Esophagus squamous epithelium (tissue), 5 donors: ENCODE results near the gene HHIPL1. TPM values are rescaled to one million over a fixed set of nuclear protein-coding genes. Genes with fewer than 3 reads are reported as not detected.

ENCODE experiments used
- DNase-seq: peaks from one replicate; lab custom pipeline; 2025; lab: John Stamatoyannopoulos, UW
- H3K27ac ChIP-seq, 4 donors: fragments of 200-600 bp; sonication (generic); one replicate each; pipeline ENCODE4 v1.5.1; 2016 to 2019; ENCODE audit warnings: mild to moderate bottlenecking in 1 of 4
- H3K27me3 ChIP-seq, 4 donors: fragments of 200-600 bp; sonication (generic); 1 replicate in 3 of 4; 2 replicates in 1 of 4; pipeline versions ENCODE4 v1.5.1 to v1.6.0; 2017 to 2021; ENCODE audit warnings: antibody characterized with exemption in 1 of 4
- H3K36me3 ChIP-seq, 3 donors: fragments of 200-600 bp; sonication (generic); one replicate each; pipeline ENCODE4 v1.5.1; 2016 to 2019
- H3K4me1 ChIP-seq, 3 donors: fragments of 200-600 bp; sonication (generic); one replicate each; pipeline ENCODE4 v1.5.1; 2017 to 2019
- H3K4me3 ChIP-seq, 4 donors: fragments of 200-600 bp; sonication (generic); 1 replicate in 3 of 4; 2 replicates in 1 of 4; pipeline ENCODE4 v1.5.1; 2016 to 2019; ENCODE audit warnings: mild to moderate bottlenecking in 2 of 4, moderate library complexity in 1 of 4
- H3K9me3 ChIP-seq, 3 donors: fragments of 200-600 bp; sonication (generic); one replicate each; pipeline ENCODE4 v1.5.1; 2016 to 2019
- POLR2A ChIP-seq, 4 donors: fragments of 450-650 bp; IDR thresholded peaks; one replicate each; pipeline ENCODE4 v1.6.1; 2017; ENCODE audit warnings: antibody characterized with exemption in 4 of 4, mild to moderate bottlenecking in 4 of 4, moderate library complexity in 3 of 4
- WGBS, 2 donors: methylation state at CpG; one replicate each; pipeline ENCODE4 v1.1.5; 2018; 5-methylcytosine and 5-hydroxymethylcytosine counted together
- intact Hi-C: fragments of 100-400 bp; cut with DNase I; formaldehyde crosslinking; loops from one replicate; pipeline ENCODE4 v1.15.0; 2022
- total RNA-seq, 4 donors: library from RNA; depleted of rRNA; stranded (reverse); fragments of >200 nt; gene quantifications; one replicate each; pipeline ENCODE4 v1.1.0, GENCODE V29; 2016
- TF ChIP-seq, protein P1 (sequence below), 6 experiments: fragments of 450-650 bp in 4 of 6; fragments of 200-600 bp in 2 of 6; sonication (generic) in 2 of 6; IDR thresholded peaks; one replicate each; pipeline ENCODE4 v1.5.1; 2016 to 2019; ENCODE audit warnings: antibody characterized with exemption in 6 of 6, mild to moderate bottlenecking in 4 of 6, moderate library complexity in 4 of 6
- donor health status: DM: yes; HTN: yes; CAD: no.

HHIPL1 gene
- total RNA-seq, 4 donors from 2014 or later: 0.22 to 1.3 (median 0.59) TPM; not detected in 1

DNA sequence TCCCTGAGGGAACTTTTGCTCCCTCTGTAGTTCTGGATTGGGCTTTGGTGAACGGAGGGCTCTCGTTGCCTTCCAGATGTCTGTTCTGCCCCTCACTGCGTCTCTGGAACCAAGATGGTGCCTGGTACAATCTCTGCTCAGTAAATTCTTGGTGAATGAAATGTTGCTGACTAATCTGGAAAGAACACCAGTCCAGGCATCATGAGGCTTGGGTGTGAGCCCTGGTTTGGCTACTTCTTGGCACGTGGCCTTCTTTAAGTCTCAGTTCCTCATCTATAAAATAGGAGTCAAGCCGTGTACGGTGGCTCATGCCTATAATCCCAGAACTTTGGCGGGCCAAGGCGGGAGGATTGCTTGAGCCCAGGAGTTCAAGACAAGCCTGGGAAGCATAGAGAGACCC is 4.3 kb downstream of the HHIPL1 start:
- Histone ChIP-seq H3K27ac (no peak overlapping the region), H3K4me1 (peaks cover 0 to 22% (median 0%) of the 10 kb centered on the region in 3 donors), H3K4me3 (no peak overlapping the region), H3K36me3 (no peaks in the 10 kb centered on the region), H3K9me3 (no peaks in the 10 kb centered on the region), H3K27me3 (peaks cover 0 to 32% (median 0%) of the 10 kb centered on the region in 4 donors)
- WGBS, 2 donors: 66 to 78% methylated on average over 4 to 8 of the region's 8 CpGs
- DNase-seq: no peak
- TF ChIP-seq, protein P1, sequence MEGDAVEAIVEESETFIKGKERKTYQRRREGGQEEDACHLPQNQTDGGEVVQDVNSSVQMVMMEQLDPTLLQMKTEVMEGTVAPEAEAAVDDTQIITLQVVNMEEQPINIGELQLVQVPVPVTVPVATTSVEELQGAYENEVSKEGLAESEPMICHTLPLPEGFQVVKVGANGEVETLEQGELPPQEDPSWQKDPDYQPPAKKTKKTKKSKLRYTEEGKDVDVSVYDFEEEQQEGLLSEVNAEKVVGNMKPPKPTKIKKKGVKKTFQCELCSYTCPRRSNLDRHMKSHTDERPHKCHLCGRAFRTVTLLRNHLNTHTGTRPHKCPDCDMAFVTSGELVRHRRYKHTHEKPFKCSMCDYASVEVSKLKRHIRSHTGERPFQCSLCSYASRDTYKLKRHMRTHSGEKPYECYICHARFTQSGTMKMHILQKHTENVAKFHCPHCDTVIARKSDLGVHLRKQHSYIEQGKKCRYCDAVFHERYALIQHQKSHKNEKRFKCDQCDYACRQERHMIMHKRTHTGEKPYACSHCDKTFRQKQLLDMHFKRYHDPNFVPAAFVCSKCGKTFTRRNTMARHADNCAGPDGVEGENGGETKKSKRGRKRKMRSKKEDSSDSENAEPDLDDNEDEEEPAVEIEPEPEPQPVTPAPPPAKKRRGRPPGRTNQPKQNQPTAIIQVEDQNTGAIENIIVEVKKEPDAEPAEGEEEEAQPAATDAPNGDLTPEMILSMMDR (IDR thresholded peaks at IDR 0.05): no peak
- no peak for TF ChIP-seq POLR2A (IDR thresholded peaks at IDR 0.05)
- intact Hi-C loops: no loop called here

DNA sequence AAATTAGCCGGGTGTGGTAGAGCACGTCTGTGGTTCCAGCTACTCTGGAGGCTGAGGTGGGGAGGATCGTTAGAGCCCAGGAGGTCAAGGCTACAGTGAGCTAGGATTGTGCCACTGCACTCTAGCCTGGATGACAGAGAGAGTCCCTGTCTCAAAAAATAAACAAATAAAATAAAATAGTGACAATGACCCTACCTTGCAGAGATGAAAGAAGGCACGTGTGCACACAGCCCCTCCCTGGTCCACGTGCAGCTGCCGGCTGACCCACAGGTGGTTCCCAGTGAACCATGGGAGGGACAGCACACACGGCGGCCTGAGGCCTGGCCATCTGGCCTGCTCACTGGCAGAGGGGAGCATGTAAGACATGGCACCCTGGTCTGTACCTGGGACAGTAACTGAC is 4.7 kb downstream of the HHIPL1 start:
- Histone ChIP-seq H3K36me3 (no peaks in the 10 kb centered on the region), H3K9me3 (no peaks in the 10 kb centered on the region), H3K4me1 (peaks cover 0 to 23% (median 0%) of the 10 kb centered on the region in 3 donors), H3K27me3 (peaks cover 0 to 27% (median 0%) of the 10 kb centered on the region in 4 donors), H3K4me3 (no peak overlapping the region), H3K27ac (no peak overlapping the region)
- DNase-seq: no peak
- TF ChIP-seq, protein P1 (IDR thresholded peaks at IDR 0.05): no peak
- TF ChIP-seq POLR2A (IDR thresholded peaks at IDR 0.05): no peak
- intact Hi-C loops: no loop called here
- 66 to 81% methylated on average over 4 to 8 of the region's 8 CpGs for WGBS, 2 donors

DNA sequence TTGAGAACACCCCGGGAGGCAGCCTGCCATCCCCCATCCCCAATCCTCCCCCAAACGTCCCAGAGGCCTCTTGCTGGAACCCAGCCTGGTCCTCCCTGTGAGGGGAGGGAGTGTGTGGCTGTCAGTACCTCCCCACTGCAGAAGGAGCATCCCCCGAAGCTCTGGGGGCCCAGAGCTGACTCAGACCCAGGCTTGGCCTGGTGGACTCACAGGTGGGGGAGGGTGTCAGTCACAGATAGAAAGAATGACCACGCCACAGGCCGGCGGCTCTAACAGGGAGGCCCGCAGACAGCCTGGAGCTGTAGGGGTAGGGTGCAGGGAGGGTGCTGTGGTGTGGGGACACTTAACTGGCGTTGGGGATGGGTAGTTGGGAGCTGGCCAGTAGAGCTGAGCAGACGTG is 5.3 kb downstream of the HHIPL1 start:
- H3K4me3 ChIP-seq: no peak overlapping the region

DNA sequence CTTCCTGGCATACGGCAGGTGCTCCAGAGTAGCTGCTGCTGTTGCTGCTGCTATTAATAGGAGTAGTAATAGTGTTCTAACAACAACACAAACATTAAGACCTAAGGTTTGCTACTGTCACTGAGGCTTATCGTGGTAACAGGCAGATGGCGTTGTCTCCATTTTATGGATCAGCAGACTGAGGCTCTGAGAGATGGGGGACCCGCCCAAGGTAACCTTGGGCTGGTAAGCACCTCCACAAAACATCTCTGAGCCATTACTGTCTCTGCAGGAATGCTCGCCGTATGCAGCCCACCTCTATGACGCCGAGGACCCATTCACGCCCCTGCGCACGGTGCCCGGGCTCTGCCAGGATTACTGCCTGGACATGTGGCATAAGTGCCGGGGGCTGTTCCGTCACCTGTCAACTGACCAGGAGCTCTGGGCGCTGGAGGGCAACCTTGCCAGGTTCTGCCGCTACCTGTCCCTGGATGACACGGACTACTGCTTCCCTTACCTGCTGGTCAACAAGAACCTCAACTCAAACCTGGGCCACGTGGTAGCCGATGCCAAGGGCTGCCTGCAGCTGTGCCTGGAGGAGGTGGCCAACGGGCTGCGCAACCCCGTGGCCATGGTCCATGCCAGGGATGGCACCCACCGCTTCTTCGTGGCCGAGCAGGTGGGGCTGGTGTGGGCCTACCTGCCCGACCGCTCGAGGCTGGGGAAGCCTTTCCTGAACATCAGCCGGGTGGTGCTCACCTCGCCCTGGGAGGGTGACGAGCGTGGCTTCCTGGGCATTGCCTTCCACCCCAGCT is 7.2 kb downstream of the HHIPL1 start:
- Histone ChIP-seq H3K4me1 (peaks cover 0 to 7% (median 0%) of the 10 kb centered on the region in 3 donors), H3K4me3 (no peak overlapping the region), H3K36me3 (no peaks in the 10 kb centered on the region), H3K9me3 (no peaks in the 10 kb centered on the region), H3K27ac (no peak overlapping the region), H3K27me3 (peaks cover 0 to 25% (median 0%) of the 10 kb centered on the region in 4 donors)
- TF ChIP-seq, protein P1 (IDR thresholded peaks at IDR 0.05): no peak
- TF ChIP-seq POLR2A (IDR thresholded peaks at IDR 0.05): no peak
- 83 to 90% methylated on average over 14 to 27 of the region's 32 CpGs for WGBS, 2 donors
- DNase-seq: no peak
- intact Hi-C loops: no loop called here

More for the DNA sequence above, 5.3 kb downstream of the HHIPL1 start:
- Histone ChIP-seq H3K9me3 (no peaks in the 10 kb centered on the region), H3K36me3 (no peaks in the 10 kb centered on the region), H3K4me1 (peaks cover 0 to 19% (median 0%) of the 10 kb centered on the region in 3 donors), H3K27me3 (peaks cover 0 to 23% (median 0%) of the 10 kb centered on the region in 4 donors), H3K27ac (no peak overlapping the region)
- TF ChIP-seq POLR2A (IDR thresholded peaks at IDR 0.05): no peak
- TF ChIP-seq, protein P1 (IDR thresholded peaks at IDR 0.05): no peak
- 51 to 67% methylated on average over 2 to 4 of the region's 9 CpGs for WGBS, 2 donors
- intact Hi-C loops: no loop called here
- no peak for DNase-seq

DNA sequence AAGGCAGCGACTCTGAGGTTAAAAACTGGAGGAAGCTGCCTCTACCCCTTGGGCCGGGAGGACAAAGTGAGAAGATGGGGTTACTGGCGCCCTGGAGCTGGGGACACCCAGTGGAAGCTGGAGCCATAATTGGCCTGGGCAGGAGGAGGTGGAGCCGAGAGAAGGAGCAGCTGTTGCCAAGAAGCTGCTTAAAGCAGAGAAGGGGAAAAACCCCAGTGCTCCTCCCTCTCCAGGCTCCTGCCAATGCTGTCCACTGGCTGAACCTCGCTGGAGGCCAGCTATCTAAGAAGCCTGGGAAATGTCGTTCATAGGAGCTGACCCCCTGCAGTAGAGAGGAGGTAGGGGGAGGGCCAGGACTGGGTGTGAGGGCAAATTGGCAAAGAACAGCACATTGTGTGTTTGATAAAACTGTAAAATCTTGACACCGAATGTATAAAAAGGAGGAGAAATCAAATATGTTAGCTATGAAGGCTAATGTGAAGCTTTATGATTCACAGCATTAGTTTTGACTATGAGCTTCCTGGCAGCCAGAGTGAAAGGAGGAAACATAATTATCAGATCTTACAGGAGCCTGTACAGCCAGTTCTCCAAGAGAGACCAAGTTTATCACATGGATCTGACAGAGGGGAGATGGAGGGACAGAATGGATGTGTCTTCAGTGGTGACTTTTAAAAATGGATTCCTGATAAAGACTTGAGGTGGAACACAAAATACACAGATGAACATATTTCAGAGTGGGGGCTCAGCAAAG is 9.5 kb downstream of the HHIPL1 start:
- Histone ChIP-seq H3K4me3 (no peak overlapping the region), H3K27me3 (peaks cover 0 to 40% (median 5%) of the 10 kb centered on the region in 4 donors), H3K9me3 (no peaks in the 10 kb centered on the region), H3K4me1 (peaks cover 0 to 11% (median 0%) of the 10 kb centered on the region in 3 donors), H3K27ac (no peak overlapping the region), H3K36me3 (no peaks in the 10 kb centered on the region)
- TF ChIP-seq POLR2A (IDR thresholded peaks at IDR 0.05): no peak
- TF ChIP-seq, protein P1 (IDR thresholded peaks at IDR 0.05): no peak
- 17 to 24% methylated on average over 7 of the region's 7 CpGs for WGBS, 2 donors
- DNase-seq: no peak
- intact Hi-C loops: no loop called here
